ENCODE data around the gene RAB40C. TPM values are rescaled to one million over a fixed set of nuclear protein-coding genes. Genes with fewer than 3 reads are reported as not detected.

Gene RAB40C
- total and polyA plus RNA-seq, 2 donors (not counting 1 experiment from before 2014, with no cell fraction given) = 12.7 to 26.9 TPM

GRCh38 chr16:636206-637080, 46.6 kb downstream of the RAB40C start, which contains the start of gene METTL26:
Gene METTL26 (minus strand): TSS chr16:636305. CDS start chr16:636290, 15 bp downstream.
- Mint-ChIP-seq H3K27ac (peak within 1 kb of the TSS; percentile 98), H3K4me1 (peaks cover 23% of the 10 kb centered on the region), H3K27me3 (no peaks in the 10 kb centered on the region), H3K9me3 (ENCODE audit: insufficient read depth) (no peaks in the 10 kb centered on the region), H3K4me3 (peak within 1 kb of the TSS; percentile 98)
- Histone ChIP-seq H3K4me3 (ENCODE audit: control extremely low read depth in 1 of 5, extremely low read depth in 1 of 5, insufficient read depth in 1 of 5, low read depth in 2 of 5, low read length in 4 of 5) (peak within 1 kb of the TSS; percentile 84 to 95 (median 87)), H3K36me3 (replicated peaks in 1 of 2; ENCODE audit: control extremely low read depth in 1 of 2, control insufficient read depth in 1 of 2, extremely low read depth in 1 of 2, insufficient read depth in 2 of 2, low read length in 1 of 2) (peaks cover 0 to 3% of the 10 kb centered on the region in 2 experiments), H3K79me2 (ENCODE audit: control insufficient read depth, insufficient read depth, low read length) (peaks cover 10% of the 10 kb centered on the region), H3K4me2 (replicated peaks; ENCODE audit: low read depth, low read length, poor library complexity, severe bottlenecking) (peak within 1 kb of the TSS; percentile 94), H3K27me3 (replicated peaks in 1 of 4; ENCODE audit: control extremely low read depth in 1 of 4, control insufficient read depth in 3 of 4, insufficient read depth in 4 of 4, low read length in 3 of 4) (no peaks in the 10 kb centered on the region), H2AFZ (ENCODE audit: insufficient read depth, low read depth, low read length, poor library complexity, severe bottlenecking) (peak within 1 kb of the TSS; percentile 83), H3K9me3 (ENCODE audit: control extremely low read depth in 1 of 3, control insufficient read depth in 2 of 3, insufficient read depth in 1 of 3, low read length in 2 of 3) (no peaks in the 10 kb centered on the region), H3K27ac (ENCODE audit: low read length in 2 of 2) (peak within 1 kb of the TSS; percentile 82 to 83), H3K9ac (ENCODE audit: low read length) (peak within 1 kb of the TSS; percentile 91), H4K20me1 (ENCODE audit: control insufficient read depth, insufficient read depth, low read length, poor library complexity, severe bottlenecking) (peaks cover 13% of the 10 kb centered on the region), H3K4me1 (ENCODE audit: control insufficient read depth in 2 of 2, insufficient read depth in 2 of 2, low read length in 2 of 2) (peaks cover 14 to 43% of the 10 kb centered on the region in 2 donors)
- ChIA-PET CTCF (interaction anchor here (0.7 to 1.6 kb wide), 8 partner anchors 12 to 57 kb away, joined by 3 to 6 read pairs (median 4); partner anchors contain the start of gene WDR90), POLR2A (interaction anchor here (0.6 to 1.8 kb wide), 11 partner anchors 11 to 403 kb away, joined by 3 to 6 read pairs (median 3); partner anchors contain the start of genes NHLRC4, PIGQ, RAB40C and RHOT2)
- WGBS (ENCODE audit: insufficient coverage) = under 1% methylated on average over 91 of the region's 91 CpGs
- intact Hi-C loops (cut with micrococcal nuclease) = loop anchor here (1.0 kb wide), 5 partner anchors 13 to 47 kb away; partner anchors contain the start of genes RHOT2 and WDR90
- ATAC-seq (ENCODE audit: low read depth) (peak; percentile 81), DNase-seq (peak; percentile 96)
- TF ChIP-seq CTCF (IDR thresholded peaks at IDR 0.05) = no peak
- no peak for TF ChIP-seq EZH2 (IDR thresholded peaks at IDR 0.05; ENCODE audit: borderline replicate concordance, insufficient read depth, low read depth, low read length, poor library complexity, severe bottlenecking)

Measured in B cell (primary cell).